Measurements from ENCODE around the gene TTC29. TPM values are rescaled to one million over a fixed set of nuclear protein-coding genes. Genes with fewer than 3 reads are reported as not detected.
"Not testable (repeated sequence)": the region's sequence is repeated elsewhere in the genome, so short reads cannot be mapped to it uniquely, and the experiment has no call there.

Gene TTC29
- total RNA-seq, 1 experiment from 2014 or later: 0.11 TPM

GRCh38 chr4:146709956-146710355 is 235.7 kb downstream of the TTC29 start:
- no peak for DNase-seq (ENCODE audit: low read depth)

DNA sequence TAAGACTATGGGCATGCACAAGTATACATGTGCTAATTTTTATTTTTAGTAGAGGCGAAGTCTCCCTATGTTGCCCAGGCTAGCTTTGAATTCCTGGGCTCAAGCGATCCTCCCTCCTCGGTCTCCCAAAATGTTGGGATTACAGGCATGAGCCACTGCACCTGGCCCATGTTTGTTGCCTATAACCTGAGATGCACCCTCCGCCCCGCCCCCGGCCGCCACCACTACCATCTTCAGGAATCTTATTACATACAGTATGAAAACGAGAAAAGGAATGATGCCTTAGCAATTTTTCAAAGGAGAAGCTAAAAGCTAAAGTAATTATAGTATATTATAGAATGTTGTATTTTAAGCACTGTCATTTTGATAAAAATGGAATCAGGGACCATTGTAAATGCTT is 245.8 kb downstream of the TTC29 start:
- no peak for DNase-seq (ENCODE audit: low read depth)

DNA sequence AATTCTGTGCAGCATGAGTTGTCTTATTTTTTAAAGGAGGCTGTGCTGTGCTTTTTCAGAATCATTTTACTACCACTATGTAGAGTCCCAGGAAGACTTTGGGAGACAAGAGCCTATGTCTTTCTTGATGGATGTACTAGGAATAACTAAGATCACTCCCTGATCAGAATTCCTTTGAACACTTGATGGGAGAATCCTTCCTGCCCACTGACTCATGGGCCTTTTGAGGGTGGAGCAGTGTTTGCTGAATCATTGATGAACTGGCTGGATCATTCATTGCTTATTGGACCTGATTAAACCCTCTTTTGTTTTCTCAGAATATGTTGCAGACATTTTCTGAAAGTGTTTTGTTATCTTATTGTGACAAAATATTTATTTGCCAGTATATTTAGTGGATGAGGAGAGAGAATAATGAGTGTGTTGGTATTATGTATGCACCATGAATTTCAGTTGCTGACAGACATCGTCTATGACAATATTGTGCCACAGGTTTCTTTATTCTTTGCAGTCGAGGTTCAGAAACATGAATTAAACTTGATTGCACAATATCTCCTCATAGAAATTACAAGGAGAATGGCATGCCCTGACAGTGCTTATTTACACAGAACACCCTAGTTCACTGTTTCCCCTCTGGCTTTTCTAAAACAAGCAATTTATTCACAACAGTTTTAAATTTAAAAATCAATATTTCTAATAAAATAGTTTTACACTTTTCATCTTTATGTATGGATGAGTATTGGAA is 270.7 kb downstream of the TTC29 start:
- DNase-seq (ENCODE audit: low read depth): no peak

- not testable (repeated sequence) for DNase-seq (ENCODE audit: low read depth)
These were observed 281.7 kb downstream of the TTC29 start for GRCh38 chr4:146663968-146664311.

- no peak for DNase-seq (ENCODE audit: low read depth)
These were observed 284.3 kb downstream of the TTC29 start for GRCh38 chr4:146661367-146661766.
